GM11168 (cell line): ENCODE results near the gene SOX13.
"Not testable (repeated sequence)": the region's sequence is repeated elsewhere in the genome, so short reads cannot be mapped to it uniquely, and the experiment has no call there.

Experiments
- in situ Hi-C: fragments of 300-500 bp; cut with MboI; formaldehyde crosslinking; loops from one replicate; pipeline ENCODE4 v1.12.0; 2022; ENCODE audit warnings: low sequenced_read_pairs; ENCODE audit not compliant: unreplicated experiment

Gene SOX13

DNA sequence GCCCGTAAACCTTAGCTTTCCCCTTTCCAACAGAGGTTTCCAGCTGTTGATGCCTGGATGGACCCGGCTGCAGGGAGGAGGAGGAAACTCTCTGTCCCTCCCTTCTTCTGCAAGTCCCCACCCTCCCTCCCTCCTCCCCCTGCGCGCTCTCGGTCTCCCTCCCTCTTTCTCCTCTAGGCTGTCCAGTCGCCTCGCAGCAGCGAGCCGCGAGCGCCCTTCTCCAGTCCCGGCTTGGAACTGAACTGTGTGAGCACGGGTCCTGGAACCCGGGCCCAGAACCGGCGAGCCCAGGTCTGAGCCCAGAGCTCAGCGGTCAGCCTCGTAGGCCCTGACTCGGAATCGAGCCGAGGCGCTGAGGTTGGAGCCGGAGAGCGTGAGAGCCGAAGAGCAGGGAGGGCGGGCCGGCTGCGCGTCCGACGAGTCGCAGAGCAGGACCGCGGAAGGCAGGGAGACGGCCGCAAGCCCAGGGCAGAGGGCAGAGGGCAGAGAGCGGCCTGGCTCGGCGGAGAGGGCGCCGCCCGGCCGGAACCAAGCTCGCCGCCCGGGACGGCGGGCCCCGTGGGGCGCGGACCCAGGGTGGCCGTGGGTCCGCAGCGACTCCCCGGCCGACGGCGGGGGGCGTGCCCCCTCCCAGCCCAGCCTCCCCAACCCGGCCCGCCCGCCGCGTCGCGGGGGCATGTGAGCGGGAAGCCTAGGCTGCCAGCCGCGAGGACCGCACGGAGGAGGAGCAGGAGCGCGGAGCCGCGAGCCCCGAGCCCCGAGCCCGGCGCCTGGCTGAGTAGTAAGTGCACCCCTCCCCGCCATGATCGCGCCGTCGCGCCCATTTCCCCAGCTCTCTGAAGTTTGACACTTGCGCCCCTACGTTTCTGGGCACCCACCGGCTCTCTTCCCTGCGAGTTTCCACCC lies at the start of gene SOX13:
Gene SOX13, plus strand, starts transcription at position 185 of the 906 bp plus-strand sequence. CDS start 39,801 bp downstream, outside the sequence.
- in situ Hi-C loops: no loop called here

DNA sequence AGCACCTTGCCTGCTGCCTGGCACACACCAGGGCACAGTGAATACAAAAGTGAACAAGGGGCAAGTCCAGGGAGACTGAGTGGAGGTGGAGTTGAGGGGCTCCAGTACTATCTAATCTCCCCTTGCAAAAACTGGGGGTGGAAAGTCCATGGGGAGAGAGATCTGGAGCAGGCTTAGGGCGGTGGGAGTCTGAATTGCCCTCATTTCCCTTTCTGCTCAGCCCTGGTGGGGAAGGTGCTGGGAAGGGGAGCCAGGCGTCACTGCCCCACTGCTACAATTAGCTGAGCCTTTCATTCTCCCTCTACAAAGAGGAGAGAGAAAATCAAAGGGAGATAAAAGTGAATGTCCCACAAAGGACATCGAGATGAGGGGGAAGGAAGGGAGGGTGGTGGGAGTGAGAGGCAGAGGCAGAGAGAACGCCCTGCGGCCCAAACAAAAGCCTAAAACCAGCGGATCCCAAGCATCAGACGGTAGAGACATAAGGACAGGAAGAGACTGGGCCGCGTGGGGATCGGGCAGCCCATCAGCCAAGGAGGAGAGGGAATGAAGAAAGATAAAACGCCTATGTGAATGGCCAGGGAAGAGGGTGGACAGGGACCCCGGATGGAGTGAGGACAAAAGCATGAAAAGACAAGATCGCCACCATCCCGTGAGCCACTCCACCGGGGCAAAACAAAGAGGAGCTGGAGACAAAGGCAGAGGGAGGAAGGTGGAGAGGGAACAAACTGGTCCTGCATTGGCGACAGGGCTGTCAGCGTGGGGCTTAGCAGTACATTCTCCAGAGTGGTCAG lies 46.8 kb upstream of the SOX13 start:
- in situ Hi-C loops: no loop called here

DNA sequence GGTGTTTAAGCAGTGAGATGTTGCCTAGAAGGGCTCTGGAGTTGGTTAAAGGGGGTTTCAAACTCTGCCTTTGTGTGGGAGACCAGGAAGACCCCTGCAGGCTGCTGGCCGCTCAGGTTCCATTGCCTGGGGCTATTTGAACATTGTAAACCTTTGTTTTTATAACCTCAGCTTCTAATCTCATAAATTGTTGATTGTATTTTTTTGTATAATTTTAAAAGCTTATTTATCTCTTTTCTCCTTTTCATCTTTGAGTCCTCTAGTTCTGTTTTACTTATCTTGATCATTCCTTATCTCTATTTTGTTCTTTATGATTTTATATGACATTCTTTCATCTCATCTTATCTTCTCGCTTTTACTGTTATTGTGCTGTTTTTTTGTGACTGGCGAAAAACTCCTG lies 45.5 kb upstream of the SOX13 start:
- in situ Hi-C loops: no loop called here

DNA sequence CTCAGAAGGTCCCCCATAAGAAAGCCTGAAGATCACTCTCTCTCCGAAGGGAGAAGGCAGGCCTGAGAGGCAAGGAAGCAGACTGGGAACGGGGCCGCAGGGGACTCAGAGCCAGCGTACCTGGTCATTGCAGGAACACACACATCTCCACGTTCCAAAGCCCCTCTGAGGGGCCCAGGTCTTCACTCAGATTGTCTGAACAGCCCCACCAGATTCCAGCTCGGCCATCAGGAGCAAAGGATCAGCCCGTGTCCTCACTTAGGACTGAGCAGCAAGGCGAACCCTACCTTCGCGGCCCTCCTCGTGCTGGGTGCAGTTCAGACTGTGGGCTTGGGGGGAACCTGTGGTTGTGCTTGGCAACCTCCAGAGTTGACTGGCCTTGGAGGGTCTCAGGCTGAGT lies 43.9 kb upstream of the SOX13 start:
- in situ Hi-C loops: no loop called here

DNA sequence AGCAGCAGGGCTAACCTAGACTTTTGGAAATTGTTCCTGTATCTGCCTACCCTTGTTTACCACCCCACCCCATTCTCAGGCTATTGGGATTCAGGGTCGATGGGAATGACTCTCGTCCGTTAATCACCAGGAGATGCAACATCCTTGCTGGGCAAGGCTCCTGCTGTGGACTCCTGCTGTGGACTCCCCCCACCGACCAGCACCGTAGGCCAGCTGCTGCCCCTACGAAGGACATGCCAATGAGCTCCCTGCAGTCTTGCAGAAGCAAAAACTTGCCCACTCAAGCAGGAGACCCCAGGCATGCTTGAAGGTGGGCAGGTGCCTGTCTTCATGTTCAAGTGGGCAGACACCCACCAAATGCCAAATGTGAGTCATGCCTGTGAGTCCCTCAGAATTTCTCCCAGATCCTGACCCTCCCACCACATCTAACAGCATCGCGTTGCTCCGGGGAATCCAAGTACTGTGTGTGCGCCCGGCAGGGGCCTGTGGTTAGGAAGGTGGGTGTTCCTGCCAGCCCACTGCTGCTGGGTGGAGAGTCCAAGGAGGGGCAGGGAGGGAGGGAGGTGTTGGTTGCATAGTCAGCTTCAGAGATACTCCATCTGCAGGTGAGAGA lies 41.7 kb upstream of the SOX13 start:
- in situ Hi-C loops: no loop called here

DNA sequence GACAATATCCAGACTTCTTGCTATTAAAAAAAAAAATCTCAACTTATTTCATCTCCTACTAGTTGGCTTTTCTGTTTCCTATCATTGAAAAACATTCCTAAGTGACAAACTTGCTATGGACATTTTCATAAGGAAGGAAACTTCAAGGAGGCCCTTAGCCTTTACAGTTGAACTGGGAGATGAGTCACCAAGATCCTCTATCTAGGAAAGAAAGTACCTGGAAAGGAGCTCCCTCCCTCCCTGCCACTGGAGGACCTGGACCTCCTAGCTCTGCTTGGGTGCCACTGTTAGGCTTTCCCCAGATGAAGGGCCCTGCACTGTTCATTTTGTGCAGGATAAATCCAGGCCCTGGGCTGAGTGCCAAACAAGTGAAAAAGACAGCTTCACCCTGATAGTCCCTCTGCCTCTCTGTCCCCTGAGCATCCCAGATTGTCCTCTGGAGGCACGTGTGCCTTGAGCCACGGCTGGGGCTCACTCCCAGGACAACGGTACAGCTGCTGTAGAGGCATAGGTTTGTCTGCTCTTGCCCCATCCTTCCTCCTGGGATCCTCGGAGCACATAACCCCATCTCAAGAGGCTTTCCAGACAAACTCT lies 40.2 kb upstream of the SOX13 start:
- in situ Hi-C loops: no loop called here

DNA sequence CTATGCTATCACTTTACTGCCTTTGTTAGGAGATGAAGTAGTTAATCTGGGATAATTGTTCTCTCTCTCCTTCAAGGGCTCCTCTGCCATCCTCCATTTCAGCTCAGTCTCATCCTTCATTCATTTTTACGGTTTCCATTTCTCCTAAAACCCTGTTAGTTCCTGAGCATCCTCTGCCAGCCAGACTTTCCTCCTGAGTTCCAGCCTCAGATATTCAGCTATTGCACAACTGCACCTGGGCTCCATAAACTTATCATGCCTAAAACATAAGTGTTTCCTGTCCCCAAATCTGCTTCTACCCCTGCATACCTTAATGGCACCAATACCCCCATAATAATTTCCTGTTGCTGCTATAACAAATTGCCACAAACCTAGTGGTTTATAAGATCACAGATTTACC lies 39.6 kb upstream of the SOX13 start:
- in situ Hi-C loops: no loop called here

DNA sequence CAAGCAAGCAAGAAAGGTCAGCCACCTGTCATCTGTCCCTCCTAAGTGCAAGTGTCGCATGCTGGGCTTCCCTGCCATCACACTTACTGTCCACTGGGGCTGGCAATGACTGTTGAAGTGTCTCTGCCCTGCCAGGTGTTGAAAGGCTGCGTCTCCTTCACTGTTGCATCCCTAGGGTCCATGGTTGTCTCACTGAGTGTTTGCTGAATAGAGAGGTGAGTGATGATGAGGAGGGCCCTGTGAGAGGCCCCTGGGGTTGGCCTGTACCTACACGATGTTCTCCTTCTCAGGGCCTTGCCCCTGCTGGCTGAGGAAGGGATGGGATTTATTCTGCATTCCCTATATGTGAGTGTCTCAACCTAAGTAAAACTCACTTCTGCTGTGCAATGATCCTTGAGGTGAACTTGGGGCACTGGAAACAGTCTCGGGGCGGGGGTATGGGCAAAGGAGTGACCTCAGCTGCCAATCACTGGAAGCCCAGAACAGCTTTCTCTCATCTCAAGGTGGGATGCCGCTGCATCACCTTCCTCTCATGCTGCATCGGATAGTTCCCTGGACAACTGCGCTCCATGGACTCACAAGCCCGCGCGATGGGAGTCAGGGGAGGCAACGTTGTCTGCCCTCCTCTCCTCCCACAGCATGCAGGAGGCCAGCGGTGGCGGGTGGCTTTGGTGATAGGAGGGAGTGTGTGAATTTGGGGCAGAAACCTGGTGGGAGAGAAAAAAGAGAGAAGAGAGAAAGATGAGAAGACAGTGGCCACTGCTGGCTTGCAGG lies 35.8 kb upstream of the SOX13 start:
- in situ Hi-C loops: no loop called here

DNA sequence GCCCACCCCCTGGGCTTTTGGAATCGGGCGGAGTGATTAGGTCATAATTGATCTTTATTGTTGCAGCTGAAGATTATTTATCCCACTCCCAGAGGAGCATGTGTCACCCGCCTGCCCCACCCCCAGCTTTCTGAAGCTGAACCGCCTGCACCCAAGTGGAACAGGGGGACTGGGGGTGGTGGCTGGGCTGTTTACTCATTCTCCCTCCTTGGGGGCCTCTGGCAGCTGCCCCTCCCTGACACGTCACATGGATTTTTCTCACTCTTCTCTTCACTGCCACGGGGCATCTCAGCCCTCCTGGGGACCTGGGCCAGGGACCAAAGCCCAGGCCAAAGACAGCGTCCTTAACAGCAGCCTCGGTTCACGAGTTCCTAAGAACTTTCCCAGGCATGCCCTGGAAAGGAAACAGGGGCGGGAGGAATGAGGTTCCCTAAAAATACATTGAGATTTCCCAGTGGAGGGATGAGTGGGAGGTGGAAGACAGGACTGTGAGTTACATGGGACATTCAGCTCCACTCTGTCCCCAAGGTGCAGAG lies 31.6 kb upstream of the SOX13 start:
- in situ Hi-C loops: no loop called here

DNA sequence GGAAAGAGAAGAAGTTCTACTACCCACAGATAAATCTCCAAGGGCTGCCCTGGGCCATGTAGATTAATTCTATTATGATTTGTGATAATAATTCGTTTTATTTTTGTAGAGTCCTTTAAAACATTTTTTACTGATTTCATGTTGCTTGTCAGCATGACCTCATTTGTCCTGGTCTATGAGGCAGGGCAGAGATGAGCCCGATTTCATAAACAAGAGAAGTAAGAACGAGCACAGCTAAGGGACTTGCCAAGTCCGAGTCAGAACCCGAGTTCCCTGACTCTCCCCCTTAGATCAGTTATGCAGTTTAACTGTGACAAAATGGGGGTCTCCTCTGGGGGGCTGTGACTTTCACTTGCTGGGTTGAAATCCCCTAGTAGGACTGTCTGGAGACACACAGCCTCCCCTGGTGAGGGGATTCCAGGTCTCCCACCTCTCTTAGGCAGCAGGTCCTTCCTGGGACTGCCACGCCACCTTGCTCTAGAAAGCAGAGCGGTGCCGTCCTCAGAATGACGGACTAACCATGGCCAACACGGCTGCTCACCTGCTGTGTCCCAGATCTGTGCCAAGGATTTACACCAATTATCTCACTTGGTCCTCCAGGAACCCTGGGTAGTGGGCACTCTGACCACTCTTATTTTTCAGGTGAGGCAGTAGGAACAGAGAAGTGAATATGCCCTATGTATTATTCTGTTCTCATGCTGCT lies 31.0 kb upstream of the SOX13 start:
- in situ Hi-C loops: no loop called here

DNA sequence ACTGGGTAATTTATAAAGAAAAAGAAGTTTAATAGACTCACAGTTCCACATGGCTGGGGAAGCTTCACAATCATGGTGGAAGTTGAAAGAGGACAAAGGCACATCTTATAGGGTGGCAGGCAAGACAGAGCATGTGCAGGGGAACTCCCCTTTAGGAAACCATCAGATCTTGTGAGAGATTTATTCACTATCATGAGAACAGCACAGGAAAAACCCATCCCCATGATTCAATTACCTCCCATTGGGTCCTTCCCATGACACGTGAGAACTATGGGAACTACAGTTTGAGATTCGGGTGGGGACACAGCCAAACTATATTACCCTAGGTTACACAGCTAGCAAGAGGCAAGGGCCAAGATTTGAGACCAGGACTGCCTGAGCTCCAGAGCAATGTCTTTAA lies 30.4 kb upstream of the SOX13 start:
- in situ Hi-C loops: no loop called here

DNA sequence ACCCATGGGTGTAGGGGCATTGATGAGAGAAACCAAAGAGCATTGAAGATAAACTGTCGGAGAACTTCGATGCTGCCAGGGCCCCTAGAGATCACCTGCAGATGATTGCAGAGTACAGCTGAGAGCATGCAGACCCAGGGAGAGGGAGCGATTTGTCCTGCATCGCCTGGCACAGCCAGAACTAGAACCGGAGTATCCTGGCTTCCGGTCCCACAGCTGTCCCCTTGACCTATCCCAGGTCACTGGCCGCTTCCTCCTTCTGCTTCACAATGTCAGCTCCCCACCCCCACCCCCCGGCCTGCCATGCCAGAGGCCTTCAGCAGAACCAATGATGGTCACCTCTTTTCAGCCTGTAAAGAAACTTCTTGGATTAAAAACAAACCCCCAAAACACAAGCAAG lies 29.2 kb upstream of the SOX13 start:
- in situ Hi-C loops: no loop called here

DNA sequence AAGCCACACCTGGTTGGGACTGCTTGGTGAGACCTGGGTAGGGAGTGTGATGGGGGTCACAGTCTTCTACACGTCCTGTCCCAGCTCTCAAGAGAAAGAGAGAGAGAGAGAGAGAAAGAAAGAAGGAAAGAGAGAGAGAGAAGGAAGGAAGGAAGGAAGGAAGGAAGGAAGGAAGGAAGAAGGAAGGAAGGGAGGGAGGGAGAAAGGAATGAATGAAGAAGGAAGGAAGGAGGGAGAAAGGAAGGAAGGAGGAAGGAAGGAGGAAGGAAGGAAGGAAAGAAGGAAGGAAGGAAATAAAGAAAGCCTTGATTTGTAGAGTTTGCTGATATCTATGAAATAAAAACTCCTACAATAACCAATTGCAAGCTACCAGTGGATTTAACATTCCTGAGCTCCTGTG lies 28.5 kb upstream of the SOX13 start:
- in situ Hi-C loops: no loop called here

DNA sequence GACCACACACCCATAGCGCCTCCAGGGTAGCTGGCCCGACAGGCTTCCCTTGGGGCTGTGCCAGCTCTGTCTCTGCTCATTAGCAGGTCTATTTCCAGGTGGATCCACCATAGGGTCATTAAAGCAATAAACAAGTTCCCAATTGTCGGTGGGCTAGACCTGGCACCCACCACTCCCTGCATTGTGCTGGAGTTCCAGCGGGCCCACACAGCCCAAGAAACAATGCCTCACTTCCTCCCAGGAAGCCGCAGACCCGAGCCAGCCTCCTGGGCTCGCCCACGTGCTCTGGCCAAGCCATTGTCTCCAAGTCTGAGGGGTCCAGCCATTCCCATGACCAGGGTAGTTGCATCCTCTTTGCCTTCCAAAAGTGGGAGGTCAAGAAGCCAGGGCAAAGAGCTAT lies 27.5 kb upstream of the SOX13 start:
- in situ Hi-C loops: no loop called here

DNA sequence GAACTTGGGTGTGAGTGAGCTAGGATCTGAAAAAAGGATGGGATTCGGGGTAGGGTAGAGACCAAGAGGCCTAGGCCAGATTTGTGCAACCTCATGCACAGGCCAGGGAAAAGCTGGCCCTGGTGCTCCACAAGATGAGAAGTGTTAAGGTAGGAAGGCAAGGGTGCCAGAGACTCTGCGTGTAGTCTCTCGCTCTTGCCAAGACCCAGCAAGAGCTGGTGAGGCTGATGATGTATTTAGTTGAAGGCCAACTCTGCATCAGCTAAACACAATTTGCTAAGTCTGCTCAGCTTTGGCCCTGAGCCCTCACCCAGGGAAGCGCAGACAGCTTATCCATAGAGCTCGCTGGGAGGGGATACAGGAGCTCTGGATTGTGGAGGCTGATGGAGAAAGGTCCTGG lies 26.6 kb upstream of the SOX13 start:
- in situ Hi-C loops: no loop called here

DNA sequence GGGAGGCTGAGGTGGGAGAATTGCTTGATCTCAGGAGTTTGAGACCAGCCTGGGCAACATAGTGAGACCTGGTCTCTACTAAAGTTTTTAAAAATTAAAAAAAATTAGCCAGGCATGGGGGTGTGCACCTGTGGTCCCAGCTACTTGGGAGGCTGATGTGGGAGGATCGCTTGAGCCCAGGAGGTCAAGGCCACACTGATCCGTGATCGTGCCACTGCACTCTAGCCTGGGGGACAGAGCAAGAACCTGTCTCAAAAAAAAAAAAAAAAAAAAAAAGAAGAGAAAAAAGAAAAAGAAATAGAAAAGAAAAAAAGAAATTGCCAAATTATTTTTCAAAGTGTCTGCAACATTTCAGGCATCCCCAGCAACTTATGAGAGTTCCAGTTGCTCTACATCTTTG lies 24.1 kb upstream of the SOX13 start:
- in situ Hi-C loops: not testable (repeated sequence)

DNA sequence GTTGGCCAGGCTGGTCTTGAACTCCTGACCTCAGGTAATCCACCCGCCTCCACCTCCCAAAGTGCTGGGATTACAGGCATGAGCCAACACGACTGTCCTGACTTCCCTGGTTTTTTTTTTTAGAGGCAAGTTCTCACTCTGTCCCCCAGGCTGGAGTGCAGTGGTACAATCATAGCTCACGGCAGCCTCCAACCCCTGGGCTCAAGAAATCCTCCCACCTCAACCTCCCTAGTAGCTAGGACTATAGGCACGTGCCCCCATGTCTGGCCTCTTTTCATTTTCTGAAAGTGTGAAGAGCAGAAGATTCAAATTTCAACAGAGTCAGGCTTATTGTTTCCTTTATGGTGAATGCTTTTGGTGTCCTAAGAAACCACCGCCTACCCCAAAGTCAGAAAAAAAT lies 21.7 kb upstream of the SOX13 start:
- in situ Hi-C loops: no loop called here

DNA sequence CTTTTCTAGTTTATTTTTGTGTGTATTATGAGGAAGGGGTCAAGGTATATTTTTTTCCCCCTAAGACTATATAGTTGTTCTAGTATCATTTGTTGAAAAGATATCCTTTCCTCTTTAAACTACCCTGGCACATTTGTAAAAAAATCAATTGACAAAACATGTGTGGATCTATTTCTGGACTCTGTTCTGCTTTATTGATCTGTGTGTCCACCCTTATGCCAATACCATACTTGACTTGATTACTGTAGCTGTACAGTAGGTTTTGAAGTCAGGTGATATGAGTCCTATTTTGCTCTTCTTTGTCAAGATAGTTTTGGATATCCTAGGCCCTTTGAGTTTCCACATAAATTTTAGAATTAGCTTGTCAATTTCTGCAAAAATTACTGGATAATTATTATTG lies 21.2 kb upstream of the SOX13 start:
- in situ Hi-C loops: no loop called here

DNA sequence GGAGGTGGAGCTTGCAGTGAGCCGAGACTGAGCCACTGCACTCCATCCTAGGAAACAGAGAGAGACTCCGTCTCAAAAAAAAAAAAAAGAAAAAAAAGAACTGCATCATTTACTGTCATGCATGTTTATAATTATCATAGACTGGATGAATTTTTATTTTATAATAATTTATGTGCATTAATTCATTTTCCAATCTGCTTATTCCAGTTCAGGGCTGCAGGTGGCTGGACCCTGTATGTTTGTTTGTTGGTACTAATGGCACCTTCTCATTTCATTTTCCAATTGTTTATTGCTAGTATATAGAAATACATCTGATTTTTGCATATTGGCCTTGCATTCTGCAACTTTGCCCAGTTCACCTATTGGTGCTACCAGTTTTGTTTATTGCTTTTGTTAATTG lies 19.0 kb upstream of the SOX13 start:
- in situ Hi-C loops: no loop called here
